Measurements from ENCODE around the gene OR5M10.

OR5M10 gene

DNA sequence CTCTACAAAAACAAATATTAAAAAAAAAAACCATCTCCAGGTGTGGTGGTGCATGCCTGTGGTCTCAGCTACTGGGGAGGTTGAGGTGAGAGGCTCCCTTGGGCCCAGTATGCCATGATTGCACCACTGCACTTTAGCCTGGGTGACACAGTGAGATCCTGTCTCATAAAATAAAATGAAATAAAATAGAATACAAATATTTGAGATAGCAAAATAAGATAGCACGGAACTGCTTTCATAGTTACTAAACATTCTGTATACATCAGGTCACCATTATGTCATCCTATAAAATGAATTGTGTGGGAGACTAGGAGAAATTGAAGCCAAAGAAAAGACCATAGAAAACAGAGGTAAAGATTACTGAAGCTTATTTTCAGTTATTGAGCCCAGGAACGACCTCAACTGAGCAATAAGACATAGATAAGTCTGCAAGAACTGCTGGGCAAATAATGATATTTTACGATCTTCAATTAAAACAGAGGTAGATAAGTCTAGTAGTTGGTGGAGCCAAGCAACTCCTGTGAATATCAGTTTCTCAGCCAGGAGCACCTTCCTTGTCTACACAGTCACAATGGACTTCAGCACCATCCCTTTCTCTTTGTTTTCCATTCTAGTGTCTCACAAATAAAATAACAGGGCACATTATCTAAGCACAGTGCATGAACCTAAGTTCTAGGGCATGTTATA lies 44.3 kb downstream of the OR5M10 start:
- Histone ChIP-seq H3K9me3 (ENCODE audit: control insufficient read depth, low read length) (no peaks in the 10 kb centered on the region), H3K4me3 (ENCODE audit: insufficient read depth, low read depth, low read length) (no peak overlapping the region), H3K36me3 (ENCODE audit: control insufficient read depth, insufficient read depth, low read length) (no peaks in the 10 kb centered on the region), H3K4me1 (ENCODE audit: control insufficient read depth, insufficient read depth, low read length) (no peaks in the 10 kb centered on the region), H3K27me3 (ENCODE audit: control insufficient read depth, insufficient read depth, low read length, poor library complexity, severe bottlenecking) (no peaks in the 10 kb centered on the region), H3K27ac (ENCODE audit: insufficient read depth, low read depth, low read length, poor library complexity, severe bottlenecking) (no peak overlapping the region)
- 91 to 96% methylated on average over 2 of the region's 3 CpGs for WGBS, 2 experiments

DNA sequence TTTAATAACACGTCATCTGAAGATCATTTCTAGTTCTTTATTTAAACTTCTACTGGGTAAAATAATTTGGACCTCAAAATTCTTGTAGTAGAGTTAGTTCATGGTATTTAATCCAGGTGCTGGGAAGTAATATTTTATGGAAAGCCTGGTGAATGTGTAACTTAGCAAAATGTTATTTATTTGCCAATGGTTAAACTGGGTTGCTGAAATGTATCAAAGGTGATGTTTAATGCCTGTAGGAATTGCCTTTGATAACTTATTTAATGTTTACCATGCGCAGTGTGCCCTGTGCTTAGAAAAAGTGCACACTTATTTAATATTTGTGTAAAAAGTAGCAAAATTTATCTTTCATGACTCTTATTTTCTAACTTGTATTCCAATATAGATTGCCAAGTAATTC lies 45.7 kb downstream of the OR5M10 start:
- H3K36me3 ChIP-seq (ENCODE audit: control insufficient read depth, insufficient read depth, low read length): no peaks in the 10 kb centered on the region
- no peaks in the 10 kb centered on the region for H3K4me1 ChIP-seq (ENCODE audit: control insufficient read depth, insufficient read depth, low read length)
- H3K4me3 ChIP-seq (ENCODE audit: insufficient read depth, low read depth, low read length): no peak overlapping the region
- no peak overlapping the region for H3K27ac ChIP-seq (ENCODE audit: insufficient read depth, low read depth, low read length, poor library complexity, severe bottlenecking)
- no peaks in the 10 kb centered on the region for H3K9me3 ChIP-seq (ENCODE audit: control insufficient read depth, low read length)
- no peaks in the 10 kb centered on the region for H3K27me3 ChIP-seq (ENCODE audit: control insufficient read depth, insufficient read depth, low read length, poor library complexity, severe bottlenecking)
- 100% methylated on average over 2 of the region's 2 CpGs; no CpG with 5 or more reads in 1 of the 2 experiments for WGBS, 2 experiments
